Measurements from ENCODE around the gene SCO2.
"Not testable (repeated sequence)": the region's sequence is repeated elsewhere in the genome, so short reads cannot be mapped to it uniquely, and the experiment has no call there.

SCO2 gene

GRCh38 chr22:50541667-50542026 is 16.2 kb upstream of the SCO2 start:
- H3K9ac ChIP-seq (ENCODE audit: low read length); H3K23ac ChIP-seq (ENCODE audit: low read length); H3K27ac ChIP-seq (ENCODE audit: low read depth, low read length); H4K12ac ChIP-seq (ENCODE audit: low read depth, low read length); H3K9me3 ChIP-seq (ENCODE audit: insufficient read depth, low read depth, low read length); H3K36me3 ChIP-seq (ENCODE audit: control insufficient read depth in 1 of 2, insufficient read depth in 2 of 2, low read length in 2 of 2); H3K27me3 ChIP-seq (ENCODE audit: insufficient read depth, low read length); H2BK120ac ChIP-seq (ENCODE audit: insufficient read depth, low read length, poor library complexity); H2AK5ac ChIP-seq (ENCODE audit: low read length); H4K91ac ChIP-seq (ENCODE audit: low read depth, low read length); H2BK12ac ChIP-seq (ENCODE audit: low read length); H3K79me2 ChIP-seq (ENCODE audit: control insufficient read depth, insufficient read depth, low read length, poor library complexity); H3K4ac ChIP-seq (ENCODE audit: low read depth, low read length); H3K79me1 ChIP-seq (ENCODE audit: low read length); H4K8ac ChIP-seq (ENCODE audit: low read depth, low read length); H2AFZ ChIP-seq (ENCODE audit: insufficient read depth, low read length, poor library complexity); H3K4me3 ChIP-seq (ENCODE audit: low read depth, low read length); H2BK5ac ChIP-seq (ENCODE audit: low read depth, low read length, poor library complexity); H3K4me2 ChIP-seq (ENCODE audit: low read length); H3K18ac ChIP-seq (ENCODE audit: low read length); H3K14ac ChIP-seq (ENCODE audit: low read length): not testable (repeated sequence)
- DNase-seq: peak; percentile 78 to 90
- no CpG with 5 or more reads among the region's 5 CpGs for WGBS (ENCODE audit: extremely low coverage, insufficient coverage, insufficient read length)
- H3K4me1 ChIP-seq (ENCODE audit: control insufficient read depth in 1 of 2, insufficient read depth in 2 of 2, low read length in 2 of 2): peaks cover 17 to 22% of the 10 kb centered on the region in 2 experiments

GRCh38 chr22:50540381-50540780 is 15.0 kb upstream of the SCO2 start:
- Histone ChIP-seq H3K79me2 (ENCODE audit: control insufficient read depth, insufficient read depth, low read length, poor library complexity) (no peaks in the 10 kb centered on the region), H3K9me3 (ENCODE audit: insufficient read depth, low read depth, low read length) (no peaks in the 10 kb centered on the region), H3K4ac (ENCODE audit: low read depth, low read length) (no peak overlapping the region), H2BK12ac (ENCODE audit: low read length) (no peak overlapping the region), H4K91ac (ENCODE audit: low read depth, low read length) (no peak overlapping the region), H3K9ac (ENCODE audit: low read length) (no peak overlapping the region), H2AFZ (ENCODE audit: insufficient read depth, low read length, poor library complexity) (no peak overlapping the region), H3K4me2 (ENCODE audit: low read length) (no peak overlapping the region), H4K12ac (ENCODE audit: low read depth, low read length) (no peak overlapping the region), H3K27me3 (ENCODE audit: insufficient read depth, low read length) (no peaks in the 10 kb centered on the region), H2AK5ac (ENCODE audit: low read length) (no peak overlapping the region), H2BK5ac (ENCODE audit: low read depth, low read length, poor library complexity) (no peak overlapping the region), H4K8ac (ENCODE audit: low read depth, low read length) (no peak overlapping the region), H3K4me1 (ENCODE audit: control insufficient read depth in 1 of 2, insufficient read depth in 2 of 2, low read length in 2 of 2) (peaks cover 10 to 14% of the 10 kb centered on the region in 2 experiments), H2BK120ac (ENCODE audit: insufficient read depth, low read length, poor library complexity) (no peak overlapping the region), H3K14ac (ENCODE audit: low read length) (no peak overlapping the region), H3K79me1 (ENCODE audit: low read length) (peaks cover 7% of the 10 kb centered on the region), H3K4me3 (ENCODE audit: low read depth, low read length) (no peak overlapping the region), H3K23ac (ENCODE audit: low read length) (no peak overlapping the region), H3K18ac (ENCODE audit: low read length) (no peak overlapping the region), H3K36me3 (ENCODE audit: control insufficient read depth in 1 of 2, insufficient read depth in 2 of 2, low read length in 2 of 2) (no peaks in the 10 kb centered on the region), H3K27ac (ENCODE audit: low read depth, low read length) (no peak overlapping the region)
- no CpG with 5 or more reads among the region's 10 CpGs for WGBS (ENCODE audit: extremely low coverage, insufficient coverage, insufficient read length)
- no peak for DNase-seq

- WGBS (ENCODE audit: extremely low coverage, insufficient coverage, insufficient read length): 100% methylated on average over 3 of the region's 13 CpGs
- Histone ChIP-seq H3K18ac (ENCODE audit: low read length) (no peak overlapping the region), H3K4ac (ENCODE audit: low read depth, low read length) (no peak overlapping the region), H3K27ac (ENCODE audit: low read depth, low read length) (no peak overlapping the region), H2BK120ac (ENCODE audit: insufficient read depth, low read length, poor library complexity) (no peak overlapping the region), H3K23ac (ENCODE audit: low read length) (no peak overlapping the region), H3K4me3 (ENCODE audit: low read depth, low read length) (no peak overlapping the region), H3K79me2 (ENCODE audit: control insufficient read depth, insufficient read depth, low read length, poor library complexity) (no peaks in the 10 kb centered on the region), H2AK5ac (ENCODE audit: low read length) (peak overlapping the region; percentile 66), H4K91ac (ENCODE audit: low read depth, low read length) (peak overlapping the region; percentile 53), H2AFZ (ENCODE audit: insufficient read depth, low read length, poor library complexity) (no peak overlapping the region), H3K27me3 (ENCODE audit: insufficient read depth, low read length) (no peaks in the 10 kb centered on the region), H3K9me3 (ENCODE audit: insufficient read depth, low read depth, low read length) (no peaks in the 10 kb centered on the region), H3K4me1 (ENCODE audit: control insufficient read depth in 1 of 2, insufficient read depth in 2 of 2, low read length in 2 of 2) (peaks cover 11 to 16% of the 10 kb centered on the region in 2 experiments), H4K12ac (ENCODE audit: low read depth, low read length) (no peak overlapping the region), H4K8ac (ENCODE audit: low read depth, low read length) (no peak overlapping the region), H3K36me3 (ENCODE audit: control insufficient read depth in 1 of 2, insufficient read depth in 2 of 2, low read length in 2 of 2) (no peaks in the 10 kb centered on the region), H3K14ac (ENCODE audit: low read length) (no peak overlapping the region), H2BK5ac (ENCODE audit: low read depth, low read length, poor library complexity) (no peak overlapping the region), H3K4me2 (ENCODE audit: low read length) (no peak overlapping the region), H3K9ac (ENCODE audit: low read length) (no peak overlapping the region), H3K79me1 (ENCODE audit: low read length) (peaks cover 16% of the 10 kb centered on the region), H2BK12ac (ENCODE audit: low read length) (peak overlapping the region; percentile 75)
- no peak for DNase-seq
Observed at GRCh38 chr22:50537765-50538164, 12.4 kb upstream of the SCO2 start.

- DNase-seq: no peak
- peaks cover 9% of the 10 kb centered on the region for H3K79me2 ChIP-seq (ENCODE audit: control insufficient read depth, insufficient read depth, low read length, poor library complexity)
- peaks cover 30% of the 10 kb centered on the region for H3K79me1 ChIP-seq (ENCODE audit: low read length)
- H2AK5ac ChIP-seq (ENCODE audit: low read length): no peak overlapping the region
- H2BK5ac ChIP-seq (ENCODE audit: low read depth, low read length, poor library complexity): no peak overlapping the region
- no peaks in the 10 kb centered on the region for H3K27me3 ChIP-seq (ENCODE audit: insufficient read depth, low read length)
- no peak overlapping the region for H2AFZ ChIP-seq (ENCODE audit: insufficient read depth, low read length, poor library complexity)
- no peak overlapping the region for H3K4ac ChIP-seq (ENCODE audit: low read depth, low read length)
- H3K9me3 ChIP-seq (ENCODE audit: insufficient read depth, low read depth, low read length): no peaks in the 10 kb centered on the region
- no peak overlapping the region for H3K14ac ChIP-seq (ENCODE audit: low read length)
- H4K91ac ChIP-seq (ENCODE audit: low read depth, low read length): no peak overlapping the region
- H3K4me2 ChIP-seq (ENCODE audit: low read length): no peak overlapping the region
- H2BK12ac ChIP-seq (ENCODE audit: low read length): peak overlapping the region; percentile 6
- H3K27ac ChIP-seq (ENCODE audit: low read depth, low read length): no peak overlapping the region
- no peak overlapping the region for H3K4me3 ChIP-seq (ENCODE audit: low read depth, low read length)
- no peak overlapping the region for H2BK120ac ChIP-seq (ENCODE audit: insufficient read depth, low read length, poor library complexity)
- H3K23ac ChIP-seq (ENCODE audit: low read length): no peak overlapping the region
- WGBS (ENCODE audit: extremely low coverage, insufficient coverage, insufficient read length): no CpG with 5 or more reads among the region's 3 CpGs
- no peak overlapping the region for H3K18ac ChIP-seq (ENCODE audit: low read length)
- no peak overlapping the region for H4K8ac ChIP-seq (ENCODE audit: low read depth, low read length)
- H3K4me1 ChIP-seq (ENCODE audit: control insufficient read depth in 1 of 2, insufficient read depth in 2 of 2, low read length in 2 of 2): peaks cover 24% of the 10 kb centered on the region in 2 experiments
- no peaks in the 10 kb centered on the region for H3K36me3 ChIP-seq (ENCODE audit: control insufficient read depth in 1 of 2, insufficient read depth in 2 of 2, low read length in 2 of 2)
- no peak overlapping the region for H3K9ac ChIP-seq (ENCODE audit: low read length)
- H4K12ac ChIP-seq (ENCODE audit: low read depth, low read length): no peak overlapping the region
Observed at GRCh38 chr22:50536226-50536625, 10.8 kb upstream of the SCO2 start.

Data from trophoblast cell (in vitro differentiated cells and primary cell).